SIG-M5 (cell line): ENCODE measurements around the gene BLOC1S1.

Experiments used
- DNase-seq: peaks from one replicate; lab custom pipeline; 2025; lab: John Stamatoyannopoulos, UW

The BLOC1S1 gene

DNA sequence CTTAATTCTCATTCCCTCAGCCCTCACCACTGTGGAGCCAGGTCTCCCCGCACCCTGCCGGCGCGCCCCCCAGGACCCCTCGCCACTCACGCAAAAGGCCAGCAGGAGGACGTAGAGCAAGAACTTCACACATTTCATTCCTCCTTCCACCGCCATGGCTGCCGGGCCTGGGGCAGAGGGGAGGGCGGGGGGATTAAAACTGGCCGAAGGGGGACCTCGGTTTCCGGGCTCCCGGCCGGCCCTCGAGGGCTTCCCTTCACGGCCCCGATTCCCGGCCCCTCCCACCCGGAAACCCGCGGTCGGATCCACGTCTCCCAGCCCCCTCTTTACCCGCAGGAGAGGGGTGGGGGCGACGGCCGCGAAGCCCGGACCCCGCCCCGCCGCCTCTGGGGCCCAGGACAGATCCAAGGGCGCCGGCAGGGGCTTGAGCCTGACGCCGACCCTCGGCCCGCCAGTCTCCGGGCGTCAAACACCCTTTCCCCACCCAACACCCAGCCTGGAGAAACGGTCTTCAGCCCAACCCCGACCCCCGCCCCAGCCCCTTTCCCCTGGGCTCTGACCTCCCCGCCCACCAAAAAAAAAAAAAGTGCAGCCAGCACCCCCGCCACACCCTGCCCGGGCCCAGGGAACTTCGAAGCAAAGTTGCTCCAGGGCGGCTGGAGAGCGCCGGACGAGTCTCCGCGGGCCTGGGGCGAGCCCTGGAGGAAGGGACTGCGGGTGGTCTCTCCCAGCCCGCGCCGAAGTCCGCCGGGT, 12.5 kb downstream of the BLOC1S1 start:
- no peak for DNase-seq

DNA sequence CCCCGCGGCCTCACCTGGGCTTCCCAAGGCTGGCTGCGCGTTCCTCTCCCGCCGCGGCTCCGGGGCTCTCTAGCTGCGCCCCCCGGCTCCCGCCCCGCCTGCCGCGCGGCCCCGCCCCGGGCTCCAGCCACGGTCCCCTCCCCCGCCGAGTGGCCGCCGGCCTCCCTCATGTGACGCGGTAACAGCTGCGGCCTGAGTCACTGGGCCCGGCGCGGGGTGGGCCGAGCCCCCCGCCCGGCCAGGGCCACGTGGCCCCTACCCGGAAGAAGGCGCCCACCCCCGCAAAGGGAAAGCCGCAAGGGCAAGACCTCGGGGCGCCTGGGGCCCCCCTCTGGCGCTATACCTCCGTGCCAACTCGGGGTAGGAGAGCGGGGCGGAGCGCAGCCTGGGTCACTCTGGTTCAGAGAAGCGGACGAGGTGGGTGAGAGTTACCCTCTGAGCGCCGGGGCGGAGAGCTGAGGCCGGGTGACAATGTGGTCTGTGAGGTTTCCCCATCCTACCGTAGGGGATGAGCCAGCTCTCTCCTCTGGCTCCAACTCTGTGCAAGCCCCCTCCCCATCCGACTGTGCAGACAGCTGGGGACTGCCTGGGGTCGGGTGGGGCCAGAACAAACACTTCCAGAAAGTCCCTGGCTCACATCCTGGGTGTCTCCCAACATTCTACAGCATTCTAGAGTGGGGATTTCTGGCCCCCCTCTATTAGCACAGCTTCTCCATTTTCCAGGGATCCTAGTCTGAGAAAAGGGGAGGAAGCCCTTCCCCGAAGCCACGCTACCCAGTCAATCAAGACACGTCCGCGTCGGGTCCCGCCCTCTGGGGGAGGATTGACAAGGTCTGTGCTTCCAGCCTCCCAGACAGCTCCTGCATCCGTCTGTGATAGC, 13.3 kb downstream of the BLOC1S1 start, which contains the start of gene CD63:
Gene CD63 (minus strand): TSS at position 71 of the 880 bp plus-strand sequence. CDS start 668 bp downstream, outside the sequence.
- peak; percentile 65 for DNase-seq

DNA sequence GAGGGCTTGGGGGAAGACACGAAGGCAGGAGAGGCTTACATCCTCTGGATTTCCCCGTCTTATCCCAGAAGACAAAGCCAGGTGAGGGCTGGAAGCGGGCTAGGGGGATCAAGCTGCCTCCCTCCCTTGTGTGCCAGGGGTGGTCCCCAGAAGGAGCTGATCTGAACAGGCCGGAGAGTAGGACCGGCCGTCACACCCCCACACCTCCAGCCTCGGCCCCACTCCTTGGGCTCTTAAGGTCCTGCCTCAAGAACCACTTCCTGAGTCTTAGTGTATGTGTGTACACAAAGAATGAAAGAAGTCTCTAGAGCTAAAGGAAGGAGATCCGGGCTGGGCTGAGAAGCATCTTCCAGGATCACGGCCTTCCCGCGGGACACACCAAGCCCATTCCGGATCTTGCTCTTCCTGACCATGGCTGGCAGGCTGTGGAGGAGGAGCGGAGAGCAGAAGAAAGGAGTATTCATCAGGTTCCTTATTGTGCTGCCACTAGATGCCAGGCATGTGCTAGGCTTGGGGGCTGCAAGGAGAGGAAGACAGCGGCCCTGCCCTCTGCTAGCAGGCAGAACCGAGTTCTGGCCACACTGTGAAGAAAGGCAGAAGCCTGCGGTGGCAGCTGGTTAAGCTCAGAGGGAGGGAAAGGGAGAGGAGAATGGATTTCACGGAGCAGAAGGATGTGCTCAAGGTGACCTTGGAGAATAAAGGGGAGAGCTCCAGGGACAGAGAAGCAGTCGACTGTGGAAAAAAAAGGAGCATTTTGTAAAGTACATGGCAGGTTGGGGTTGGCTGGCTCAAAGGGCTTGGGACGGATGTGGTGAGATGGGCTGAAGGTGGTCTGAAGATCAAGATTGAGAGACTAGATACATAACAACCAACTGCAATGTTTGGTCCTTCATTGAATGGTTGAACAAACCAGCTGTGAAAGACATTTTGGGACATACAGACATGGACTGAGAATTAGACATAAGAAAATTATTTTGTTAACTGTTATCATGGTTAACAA, 14.3 kb downstream of the BLOC1S1 start:
- DNase-seq = peak; percentile 62

DNA sequence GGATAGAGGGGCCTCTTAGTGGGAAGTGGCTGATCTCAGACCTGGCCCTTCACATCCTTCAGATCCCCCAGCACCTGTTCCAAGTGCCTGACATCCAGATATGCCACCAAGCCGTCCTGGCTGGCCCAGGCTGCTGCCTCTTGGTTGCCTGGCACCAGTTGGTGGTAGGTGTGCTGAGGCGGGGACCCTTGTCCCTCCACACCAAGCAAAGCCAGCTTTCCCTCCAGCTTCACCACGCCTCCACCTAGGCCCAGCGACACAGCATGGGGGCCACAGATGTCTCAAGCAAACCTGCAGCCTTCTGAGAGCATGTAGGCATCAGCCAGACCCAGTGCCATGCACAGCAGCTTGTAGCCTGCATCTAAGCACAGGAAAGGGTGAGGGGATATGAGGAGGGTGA, 16.4 kb downstream of the BLOC1S1 start:
- no peak for DNase-seq

GRCh38 chr12:55733021-55733555, 17.2 kb downstream of the BLOC1S1 start:
- DNase-seq = no peak

DNA sequence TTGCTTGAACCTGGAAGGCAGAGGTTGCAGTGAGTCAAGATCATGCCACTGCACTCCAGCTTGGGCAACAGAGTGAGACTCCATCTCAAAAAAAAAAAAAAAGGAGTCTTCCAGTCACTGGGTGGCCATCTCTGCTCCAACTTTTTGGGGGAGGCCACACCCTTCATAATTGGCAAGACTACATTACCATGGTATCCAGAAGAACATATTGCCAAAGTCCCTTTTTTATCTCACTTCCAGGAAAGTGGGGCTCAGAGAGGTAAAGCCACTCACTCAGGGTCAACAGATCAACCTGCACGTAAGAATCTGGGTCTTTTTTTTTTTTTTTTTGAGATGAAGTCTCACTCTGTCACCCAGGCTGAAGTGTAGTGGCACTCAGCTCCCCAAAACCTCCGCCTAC, 18.0 kb downstream of the BLOC1S1 start:
- DNase-seq = no peak

- DNase-seq = no peak
Measured at GRCh38 chr12:55734595-55734994, 18.7 kb downstream of the BLOC1S1 start.

DNA sequence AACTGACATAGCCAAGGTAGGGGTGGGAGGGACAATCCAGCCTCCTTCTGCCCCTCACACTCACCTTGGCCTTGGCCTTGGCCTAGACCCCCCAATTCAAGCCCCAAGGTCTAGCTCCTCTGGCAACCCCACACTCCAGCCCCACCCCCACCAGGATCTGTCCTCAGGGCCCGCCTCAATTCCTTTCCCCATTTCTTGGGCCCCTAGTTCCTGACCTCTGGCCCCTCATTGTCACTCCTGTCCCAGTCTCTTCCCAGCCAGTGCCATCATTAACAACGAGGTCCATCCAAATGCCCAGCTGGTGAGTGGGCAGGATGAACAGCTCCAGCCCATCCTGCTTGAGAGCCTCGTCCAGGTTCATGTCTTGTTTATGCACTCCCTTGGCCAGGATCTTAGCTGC, 20.2 kb downstream of the BLOC1S1 start:
- DNase-seq = no peak

DNA sequence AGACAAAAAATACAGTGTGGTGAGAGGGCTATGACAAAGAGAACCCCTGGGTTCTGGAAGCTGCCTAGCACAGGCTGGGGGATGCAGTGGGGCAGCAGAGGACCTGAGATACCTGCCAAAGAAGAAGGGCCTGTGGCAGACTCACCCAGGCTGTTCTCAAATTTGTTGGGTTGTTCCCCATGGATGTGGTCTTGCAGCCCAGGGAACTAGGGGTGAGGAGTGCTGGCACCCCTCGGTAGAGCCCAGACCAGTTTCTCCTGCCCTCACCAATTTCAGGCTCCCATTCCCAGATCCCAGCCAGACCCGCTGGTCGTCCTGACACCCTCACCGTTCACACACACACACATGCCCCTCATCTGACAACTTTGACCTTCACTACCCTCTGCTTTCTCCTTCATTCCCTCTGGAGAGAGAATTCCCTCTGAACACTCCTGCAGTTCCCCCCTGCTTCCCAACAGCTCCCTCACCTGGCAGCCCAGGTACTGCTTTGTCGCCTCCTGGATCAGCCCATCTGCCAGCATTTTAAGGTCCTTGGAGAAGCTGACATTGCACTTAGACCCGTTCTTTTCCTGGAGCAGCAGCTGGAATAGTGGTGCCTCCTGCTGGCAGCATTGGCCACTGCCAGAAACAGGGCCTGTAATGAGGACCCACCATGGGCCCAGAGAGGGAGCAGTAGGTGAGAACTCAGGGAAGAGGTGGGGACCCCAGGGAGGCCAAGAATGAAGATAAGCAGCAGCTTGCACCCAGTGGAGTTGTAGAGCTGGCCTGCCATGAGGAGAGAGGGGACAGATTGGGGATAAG, 21.1 kb downstream of the BLOC1S1 start:
- DNase-seq = no peak

DNA sequence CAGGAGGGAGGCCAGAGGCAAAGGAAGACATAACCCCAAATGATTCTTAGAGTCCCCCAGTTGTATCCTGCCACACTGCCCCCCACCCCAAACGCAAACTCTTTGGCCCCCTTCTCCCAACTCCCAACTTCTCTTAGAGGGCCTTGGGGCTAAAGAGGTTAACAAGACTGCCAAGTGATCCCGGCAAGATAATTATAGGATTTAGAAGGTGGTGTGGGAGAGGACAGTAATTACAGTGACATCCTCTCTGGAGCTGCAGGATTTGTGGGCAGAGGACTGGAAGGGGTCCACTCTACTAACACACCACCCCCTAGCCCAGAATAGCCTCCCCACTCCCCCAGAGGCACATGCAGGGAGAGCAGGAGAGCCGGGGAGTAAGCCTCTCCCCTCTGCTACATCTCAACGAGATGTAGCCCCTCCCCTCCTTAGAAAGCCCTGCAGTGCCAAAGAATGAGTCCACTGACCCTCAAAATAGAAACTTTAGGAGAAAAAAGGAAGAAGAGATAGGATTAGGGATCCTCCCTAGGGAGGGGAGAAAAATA, 21.8 kb downstream of the BLOC1S1 start:
- DNase-seq = no peak

DNA sequence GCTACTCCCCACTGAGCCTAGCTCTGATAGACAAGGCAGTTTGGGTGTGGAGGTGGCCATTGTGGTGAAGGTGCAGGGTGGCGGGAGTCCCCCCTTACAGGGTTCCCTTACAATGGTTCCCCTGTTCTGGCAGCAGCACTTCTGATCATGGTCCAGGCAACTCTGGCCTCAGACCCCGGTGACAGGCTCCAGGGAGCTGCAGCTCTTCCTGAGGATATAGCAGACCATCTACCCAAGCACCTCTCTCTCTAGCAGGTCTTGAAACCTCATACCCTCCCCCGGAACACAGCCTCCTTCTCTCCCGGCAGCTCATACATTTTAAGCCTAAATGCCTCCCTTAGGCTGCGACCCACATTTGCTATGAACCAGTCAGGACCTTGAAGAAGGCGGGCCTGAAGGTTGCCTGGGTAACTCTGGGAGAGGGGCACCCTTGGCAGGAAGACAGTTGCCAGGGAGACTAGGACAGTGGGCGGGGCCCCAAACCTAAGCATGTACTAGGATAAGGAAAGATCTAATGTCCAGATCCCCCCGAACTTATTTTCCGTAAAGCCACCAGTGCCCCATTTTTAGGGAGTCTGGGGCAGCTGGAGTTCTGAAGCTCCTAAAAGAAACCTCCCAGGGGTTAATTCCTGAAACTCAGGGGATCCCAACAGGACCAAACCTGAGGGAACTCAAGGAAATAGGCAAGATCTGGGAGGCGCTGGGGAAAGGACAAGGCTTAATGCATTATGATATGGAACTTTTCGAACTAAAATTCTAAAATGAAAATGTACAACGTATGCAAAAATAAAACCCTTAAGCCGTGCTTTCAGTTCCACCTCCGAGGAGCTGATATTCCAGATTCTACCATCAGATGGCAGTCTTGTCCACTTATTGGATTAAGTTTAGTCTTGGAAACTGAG, 22.5 kb downstream of the BLOC1S1 start:
- peak; percentile 28 for DNase-seq

- DNase-seq = no peak
Measured at GRCh38 chr12:55739025-55739378, 23.2 kb downstream of the BLOC1S1 start.

- no peak for DNase-seq
Measured at GRCh38 chr12:55741931-55742680, 26.3 kb downstream of the BLOC1S1 start.

- DNase-seq = no peak
Measured at GRCh38 chr12:55742719-55743405, 27.0 kb downstream of the BLOC1S1 start, which contains the start of gene GDF11. Gene GDF11, plus strand, starts transcription at chr12:55743122. Its CDS starts 195 bp downstream, at chr12:55743317.

GRCh38 chr12:55743406-55744339, 27.8 kb downstream of the BLOC1S1 start:
- DNase-seq = peak; percentile 18

DNA sequence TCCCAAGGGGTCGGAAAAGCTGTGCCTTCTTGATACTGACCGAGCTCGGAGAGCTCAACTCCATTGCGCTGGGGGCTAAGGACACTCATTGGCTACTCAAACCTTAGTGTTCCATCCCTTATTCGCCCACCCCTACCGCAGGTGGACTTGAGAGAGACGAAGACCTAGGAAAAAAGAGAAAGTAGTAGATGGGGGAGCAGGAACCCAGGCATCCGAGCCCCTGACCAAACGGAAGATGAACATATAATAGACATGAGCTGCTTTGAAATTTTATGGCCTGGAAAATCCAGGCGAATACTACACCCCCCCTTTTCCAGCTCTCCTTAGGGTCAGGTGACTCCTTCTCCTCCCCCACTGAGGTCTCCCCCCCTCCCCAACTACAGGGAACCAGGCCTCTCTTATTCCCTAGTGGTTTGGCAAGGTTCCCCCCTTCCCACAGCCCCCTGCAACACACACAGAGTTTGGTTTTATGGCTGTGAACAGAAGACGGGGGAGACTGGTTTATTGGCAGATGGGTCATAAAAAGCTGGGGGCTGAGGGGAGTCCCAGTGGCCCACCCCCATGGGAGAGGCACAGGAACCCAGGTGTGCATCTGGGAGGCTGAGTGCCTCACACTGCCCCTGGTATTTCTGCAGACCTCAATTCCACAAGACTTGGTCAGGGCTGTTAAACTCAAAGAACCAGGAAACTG, 28.6 kb downstream of the BLOC1S1 start:
- no peak for DNase-seq
